A673 (cell line): ENCODE measurements around the gene NACC2. TPM values are rescaled to one million over a fixed set of nuclear protein-coding genes. Genes with fewer than 3 reads are reported as not detected.

Experiments
- BruUV-seq: library from RNA; stranded (reverse); fragments of 400-500 nt; replicated peaks from 2 replicates; lab custom pipeline; 2021; lab: Mats Ljungman, UMichigan
- CTCF ChIA-PET: fragments of 300-600 bp; sonication (Branson Sonifier 250); formaldehyde crosslinking; loops from one replicate; lab custom pipeline; 2022; ENCODE audit warnings: antibody characterized with exemption; lab: Charles Lee
- POLR2A ChIA-PET: fragments of 300-600 bp; sonication (Branson Sonifier 250); formaldehyde crosslinking; loops from one replicate; lab custom pipeline; 2022; ENCODE audit warnings: antibody characterized with exemption; ENCODE audit not compliant: low non-redundant PET; lab: Charles Lee
- DNase-seq: peaks from one replicate; pipeline ENCODE4 v3.0.0-alpha.2; 2015; ENCODE audit warnings: low spot score
- H3K27ac ChIP-seq: fragments of 200-600 bp; sonication (generic); 2 replicates; pipeline ENCODE4 v1.5.1; 2016; ENCODE audit warnings: mixed run types, low read depth, mild to moderate bottlenecking, mixed read lengths, antibody characterized with exemption, low read length; ENCODE audit not compliant: poor library complexity, severe bottlenecking
- H3K27me3 ChIP-seq: fragments of 200-600 bp; sonication (generic); replicated peaks from 2 replicates; pipeline ENCODE4 v1.6.1; 2017; ENCODE audit warnings: mixed run types, low read depth, mild to moderate bottlenecking, mixed read lengths, antibody characterized with exemption, low read length; ENCODE audit not compliant: insufficient read depth, poor library complexity
- H3K36me3 ChIP-seq: fragments of 200-600 bp; sonication (generic); 2 replicates; pipeline ENCODE4 v1.6.1; 2016; ENCODE audit warnings: mixed run types, mild to moderate bottlenecking, mixed read lengths, antibody characterized with exemption, low read length; ENCODE audit not compliant: insufficient read depth, poor library complexity, severe bottlenecking
- H3K4me1 ChIP-seq: fragments of 200-600 bp; sonication (generic); 2 replicates; pipeline ENCODE4 v1.6.1; 2017; ENCODE audit warnings: mixed run types, mild to moderate bottlenecking, mixed read lengths, antibody characterized with exemption, low read length; ENCODE audit not compliant: insufficient read depth, poor library complexity, severe bottlenecking
- H3K4me3 ChIP-seq: fragments of 200-600 bp; sonication (generic); 2 replicates; pipeline ENCODE4 v1.5.1; 2016; ENCODE audit warnings: low read depth, mixed run types, mild to moderate bottlenecking, mixed read lengths, low read length; ENCODE audit not compliant: poor library complexity, severe bottlenecking
- H3K9me3 ChIP-seq: fragments of 200-600 bp; sonication (generic); 2 replicates; pipeline ENCODE4 v1.6.1; 2016; ENCODE audit warnings: mixed run types, low read depth, mild to moderate bottlenecking, mixed read lengths, antibody characterized with exemption, low read length; ENCODE audit not compliant: poor library complexity, severe bottlenecking
- CTCF ChIP-seq: fragments of 300-800, 200-600 bp; sonication (generic); conservative IDR thresholded peaks from 2 replicates; pipeline ENCODE4 v1.5.1; 2017; ENCODE audit warnings: low read depth, mild to moderate bottlenecking, antibody characterized with exemption, low read length, moderate library complexity, mixed read lengths
- EZH2 ChIP-seq: fragments of 200-600 bp; sonication (generic); IDR thresholded peaks from 2 replicates; pipeline ENCODE4 v1.6.1; 2017; ENCODE audit warnings: borderline replicate concordance, low read depth, mild to moderate bottlenecking, mixed read lengths, antibody characterized with exemption, low read length; ENCODE audit not compliant: poor library complexity, severe bottlenecking
- intact Hi-C: fragments of 100-400 bp; cut with micrococcal nuclease; formaldehyde crosslinking; loops from one replicate; pipeline ENCODE4 v1.10.0; 2022; ENCODE audit not compliant: unreplicated experiment
- total RNA-seq: library from RNA; stranded (reverse); gene quantifications from 2 replicates; pipeline ENCODE4 v1.2.3, GENCODE V29; 2021

Gene NACC2
- total RNA-seq, 1 experiment from 2014 or later, result 19.5 TPM

GRCh38 chr9:136015656-136016571, 79.2 kb downstream of the NACC2 start:
- ChIA-PET POLR2A (no interaction called here), CTCF (no interaction called here)
- intact Hi-C loops, result no loop called here
- H3K4me3 ChIP-seq, result no peak overlapping the region
- H3K27ac ChIP-seq, result no peak overlapping the region
- BruUV-seq, result no TSS peak
- H3K4me1 ChIP-seq, result peaks cover 9% of the 10 kb centered on the region
- peaks cover 11% of the 10 kb centered on the region for H3K36me3 ChIP-seq
- H3K27me3 ChIP-seq, result no peaks in the 10 kb centered on the region
- no peak for DNase-seq
- H3K9me3 ChIP-seq, result no peaks in the 10 kb centered on the region
- TF ChIP-seq CTCF (no peak), EZH2 (no peak)

GRCh38 chr9:136014924-136015633, 80.0 kb downstream of the NACC2 start:
- H3K36me3 ChIP-seq, result peaks cover 12% of the 10 kb centered on the region
- no peak overlapping the region for H3K4me3 ChIP-seq
- intact Hi-C loops, result no loop called here
- TF ChIP-seq CTCF (no peak), EZH2 (no peak)
- H3K4me1 ChIP-seq, result peaks cover 9% of the 10 kb centered on the region
- H3K27ac ChIP-seq, result no peak overlapping the region
- no peaks in the 10 kb centered on the region for H3K27me3 ChIP-seq
- no TSS peak for BruUV-seq
- ChIA-PET CTCF (no interaction called here), POLR2A (no interaction called here)
- no peaks in the 10 kb centered on the region for H3K9me3 ChIP-seq
- no peak for DNase-seq

GRCh38 chr9:136014147-136014923, 80.8 kb downstream of the NACC2 start:
- Histone ChIP-seq H3K27me3 (no peaks in the 10 kb centered on the region), H3K36me3 (peaks cover 13% of the 10 kb centered on the region), H3K4me3 (no peak overlapping the region), H3K27ac (no peak overlapping the region), H3K4me1 (peaks cover 9% of the 10 kb centered on the region), H3K9me3 (no peaks in the 10 kb centered on the region)
- no TSS peak for BruUV-seq
- TF ChIP-seq CTCF (no peak), EZH2 (no peak)
- intact Hi-C loops, result no loop called here
- ChIA-PET POLR2A (no interaction called here), CTCF (no interaction called here)
- no peak for DNase-seq
